BLaER1 treated with 17β-estradiol and CSF1 and Interleukin-3, amounts not matched to agents 10 nM and 100 nM (cell line): ENCODE results near the gene RAPGEFL1.
"Not testable (repeated sequence)": the region's sequence is repeated elsewhere in the genome, so short reads cannot be mapped to it uniquely, and the experiment has no call there.

ENCODE experiments used
- H3K27ac ChIP-seq, 11 experiments: shearing (Covaris generic); formaldehyde crosslinking; 2 replicates each; pipeline ENCODE4 v1.8.1; 2022
- H3K27me3 ChIP-seq, 11 experiments: shearing (Covaris generic); formaldehyde crosslinking; 2 replicates each; pipeline ENCODE4 v1.8.1; 2022
- H3K36me3 ChIP-seq, 11 experiments: shearing (Covaris generic); formaldehyde crosslinking; 2 replicates each; pipeline ENCODE4 v1.8.1; 2022
- H3K4me1 ChIP-seq, 10 experiments: shearing (Covaris generic); formaldehyde crosslinking; 2 replicates each; pipeline ENCODE4 v1.8.1; 2022
- H3K4me2 ChIP-seq, 11 experiments: shearing (Covaris generic); formaldehyde crosslinking; 2 replicates each; pipeline ENCODE4 v1.8.1; 2022
- H3K4me3 ChIP-seq, 10 experiments: shearing (Covaris generic); formaldehyde crosslinking; 2 replicates each; pipeline ENCODE4 v1.8.1; 2022
- H3K9ac ChIP-seq, 11 experiments: shearing (Covaris generic); formaldehyde crosslinking; 2 replicates each; pipeline ENCODE4 v1.8.1; 2022
- H3K9me3 ChIP-seq, 11 experiments: shearing (Covaris generic); formaldehyde crosslinking; replicated peaks in 1 of 11; 2 replicates each; pipeline ENCODE4 v1.8.1; 2022
- H4K20me1 ChIP-seq, 11 experiments: shearing (Covaris generic); formaldehyde crosslinking; 2 replicates each; pipeline ENCODE4 v1.8.1; 2022
- Cebpa-rat ChIP-seq, 11 experiments: shearing (Covaris generic); IDR thresholded peaks; 2 replicates each; pipeline ENCODE4 v1.8.1; 2022

The RAPGEFL1 gene

DNA sequence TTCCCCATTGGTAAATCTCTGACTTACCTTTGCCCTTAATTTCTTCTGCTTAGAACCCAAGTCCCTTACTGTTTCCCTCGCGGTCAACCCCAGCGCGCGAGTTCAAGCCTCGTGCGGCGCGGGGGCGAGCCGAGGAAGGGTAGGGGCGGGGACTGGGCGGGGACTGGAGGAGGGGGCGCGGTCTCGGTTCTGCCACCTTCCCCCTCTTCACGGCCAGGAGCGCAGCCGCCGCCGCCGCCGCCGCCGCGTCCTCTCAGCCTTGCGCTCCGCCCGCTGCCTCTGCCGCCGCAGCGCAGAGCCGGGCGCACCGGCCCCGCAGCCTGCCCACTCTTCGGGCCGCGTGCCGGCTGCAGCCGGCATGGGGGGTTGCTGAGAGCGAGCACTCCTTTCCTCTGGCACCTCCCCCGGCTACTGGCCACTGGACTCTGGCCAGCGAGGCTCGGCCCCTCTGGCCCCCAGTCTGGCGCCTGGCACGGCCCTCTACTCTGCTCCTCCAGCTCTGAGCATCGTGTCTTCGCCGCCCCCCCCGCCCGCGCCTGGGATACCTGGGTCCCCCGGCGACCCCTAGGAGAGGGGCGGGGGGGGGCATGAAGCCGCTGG is at the start of gene RAPGEFL1:
Gene RAPGEFL1, plus strand, starts transcription at position 196 of the 600 bp plus-strand sequence. Its CDS starts 392 bp downstream, at position 588.
- no peak for TF ChIP-seq Cebpa-rat (IDR thresholded peaks at IDR 0.05)
- peaks cover 0 to 57% (median 15%) of the 10 kb centered on the region in 11 experiments; a peak in 13 of 22 replicates for H4K20me1 ChIP-seq
- H3K36me3 ChIP-seq, result peaks cover 30 to 47% (median 42%) of the 10 kb centered on the region in 11 experiments
- H3K9me3 ChIP-seq, result no peaks in the 10 kb centered on the region
- H3K27ac ChIP-seq, result peak within 1 kb of the TSS in 9 of 11 experiments; percentile 32 to 64 (median 58); a peak in 12 of 22 replicates
- peak within 1 kb of the TSS; percentile 64 to 82 (median 75); a peak in 21 of 22 replicates for H3K9ac ChIP-seq
- peak within 1 kb of the TSS; percentile 96 to 100 (median 99) for H3K4me2 ChIP-seq
- peaks cover 0 to 9% (median 0%) of the 10 kb centered on the region in 11 experiments; a peak in 3 of 22 replicates for H3K27me3 ChIP-seq
- peak within 1 kb of the TSS; percentile 59 to 73 (median 63) for H3K4me3 ChIP-seq
- H3K4me1 ChIP-seq, result peaks cover 42 to 55% (median 47%) of the 10 kb centered on the region in 10 experiments

- no peaks in the 10 kb centered on the region for H3K9me3 ChIP-seq
- no peak overlapping the region for H3K9ac ChIP-seq
- peaks cover 10 to 59% (median 20%) of the 10 kb centered on the region in 11 experiments for H4K20me1 ChIP-seq
- no peak overlapping the region for H3K27ac ChIP-seq
- H3K36me3 ChIP-seq, result peaks cover 91 to 99% (median 94%) of the 10 kb centered on the region in 11 experiments
- H3K4me2 ChIP-seq, result peak overlapping the region in 3 of 11 experiments; percentile 53 to 65 (median 58); a peak in 4 of 22 replicates
- H3K27me3 ChIP-seq, result no peaks in the 10 kb centered on the region
- TF ChIP-seq Cebpa-rat (IDR thresholded peaks at IDR 0.05), result no peak
- H3K4me3 ChIP-seq, result no peak overlapping the region
- peaks cover 10 to 47% (median 29%) of the 10 kb centered on the region in 10 experiments for H3K4me1 ChIP-seq
These were observed 47.8 kb upstream of the RAPGEFL1 start for GRCh38 chr17:40129498-40129897.

GRCh38 chr17:40130352-40131042 is 46.8 kb upstream of the RAPGEFL1 start:
- H3K27me3 ChIP-seq, result no peaks in the 10 kb centered on the region

DNA sequence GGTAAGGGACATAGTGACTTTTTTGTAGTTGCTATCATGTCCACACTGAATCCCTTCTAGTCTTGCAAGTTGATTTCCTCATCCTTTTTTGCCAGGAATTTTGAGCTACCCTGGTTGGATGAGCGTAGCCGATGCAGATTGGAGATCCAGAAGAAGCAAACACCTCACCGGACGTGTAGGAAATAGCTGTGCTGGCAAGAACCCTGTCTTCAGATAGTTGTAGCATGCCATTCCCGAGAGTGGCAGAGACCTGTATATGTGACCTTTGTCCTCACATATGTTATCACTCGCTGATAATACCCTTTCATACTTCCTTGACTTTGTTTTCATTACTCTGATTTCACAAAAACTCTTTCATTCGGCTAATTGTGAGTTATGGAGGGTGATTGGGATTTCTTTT is 43.1 kb upstream of the RAPGEFL1 start:
- Histone ChIP-seq H4K20me1 (peaks cover 0 to 39% (median 0%) of the 10 kb centered on the region in 11 experiments; a peak in 4 of 22 replicates), H3K27ac (no peak overlapping the region), H3K4me2 (no peak overlapping the region), H3K27me3 (no peaks in the 10 kb centered on the region), H3K9me3 (no peaks in the 10 kb centered on the region), H3K36me3 (peaks cover 79 to 94% (median 89%) of the 10 kb centered on the region in 11 experiments), H3K4me1 (peaks cover 4 to 52% (median 22%) of the 10 kb centered on the region in 10 experiments), H3K9ac (no peak overlapping the region), H3K4me3 (no peak overlapping the region)
- no peak for TF ChIP-seq Cebpa-rat (IDR thresholded peaks at IDR 0.05)

More at GRCh38 chr17:40130352-40131042, 46.8 kb upstream of the RAPGEFL1 start:
- peak overlapping the region in 10 of 11 experiments; percentile 24 to 63 (median 44); a peak in 17 of 22 replicates for H3K27ac ChIP-seq
- peak in 3 of 11 experiments; percentile 14 to 30 (median 16); a peak in 1 of 22 replicates for TF ChIP-seq Cebpa-rat (IDR thresholded peaks at IDR 0.05)
- peaks cover 100% of the 10 kb centered on the region in 11 experiments for H3K36me3 ChIP-seq
- peaks cover under 1 to 43% (median 21%) of the 10 kb centered on the region in 10 experiments; a peak in 19 of 20 replicates for H3K4me1 ChIP-seq
- no peak overlapping the region for H3K4me3 ChIP-seq
- H3K4me2 ChIP-seq, result peak overlapping the region in 8 of 11 experiments; percentile 15 to 65 (median 51); a peak in 13 of 22 replicates
- peaks cover 3 to 56% (median 14%) of the 10 kb centered on the region in 11 experiments; a peak in 19 of 22 replicates for H4K20me1 ChIP-seq
- H3K9me3 ChIP-seq, result no peaks in the 10 kb centered on the region
- peak overlapping the region in 1 of 11 experiments; percentile 1; a peak in 1 of 22 replicates for H3K9ac ChIP-seq

- H3K9ac ChIP-seq, result peak overlapping the region in 1 of 11 experiments; percentile 1; a peak in 2 of 22 replicates
- no peaks in the 10 kb centered on the region for H3K27me3 ChIP-seq
- peak overlapping the region in 2 of 11 experiments; percentile 1 to 8; a peak in 2 of 22 replicates for H3K27ac ChIP-seq
- H3K4me2 ChIP-seq, result no peak overlapping the region
- peaks cover 0 to 32% (median 0%) of the 10 kb centered on the region in 11 experiments; a peak in 3 of 22 replicates for H4K20me1 ChIP-seq
- H3K36me3 ChIP-seq, result peaks cover 62 to 78% (median 72%) of the 10 kb centered on the region in 11 experiments
- no peak for TF ChIP-seq Cebpa-rat (IDR thresholded peaks at IDR 0.05)
- no peak overlapping the region for H3K4me3 ChIP-seq
- H3K9me3 ChIP-seq, result no peaks in the 10 kb centered on the region
- peaks cover 10 to 42% (median 16%) of the 10 kb centered on the region in 10 experiments for H3K4me1 ChIP-seq
These were observed 41.5 kb upstream of the RAPGEFL1 start for GRCh38 chr17:40135817-40136216.

GRCh38 chr17:40139566-40140058 is 37.7 kb upstream of the RAPGEFL1 start:
- TF ChIP-seq Cebpa-rat (IDR thresholded peaks at IDR 0.05), result no peak
- Histone ChIP-seq H3K27me3 (no peaks in the 10 kb centered on the region), H3K9ac (peak overlapping the region; percentile 92 to 98 (median 97)), H4K20me1 (peaks cover 0 to 18% (median 0%) of the 10 kb centered on the region in 11 experiments; a peak in 3 of 22 replicates), H3K9me3 (no peaks in the 10 kb centered on the region), H3K4me2 (peak overlapping the region; percentile 84 to 96 (median 90)), H3K36me3 (peaks cover 55 to 75% (median 67%) of the 10 kb centered on the region in 11 experiments), H3K27ac (peak overlapping the region; percentile 69 to 98 (median 96)), H3K4me1 (peaks cover 22 to 48% (median 25%) of the 10 kb centered on the region in 10 experiments), H3K4me3 (peak overlapping the region; percentile 55 to 88 (median 70))

GRCh38 chr17:40143166-40143565 is 34.1 kb upstream of the RAPGEFL1 start:
- peaks cover 22 to 34% (median 25%) of the 10 kb centered on the region in 10 experiments for H3K4me1 ChIP-seq
- H3K4me3 ChIP-seq, H3K9me3 ChIP-seq, H3K27me3 ChIP-seq, H3K9ac ChIP-seq, H3K4me2 ChIP-seq, H3K27ac ChIP-seq: not testable (repeated sequence)
- peaks cover 63 to 75% (median 70%) of the 10 kb centered on the region in 11 experiments for H3K36me3 ChIP-seq
- H4K20me1 ChIP-seq, result peaks cover 4 to 45% (median 20%) of the 10 kb centered on the region in 11 experiments; a peak in 16 of 22 replicates

- Histone ChIP-seq H4K20me1 (peaks cover 20 to 68% (median 41%) of the 10 kb centered on the region in 11 experiments; a peak in 17 of 22 replicates), H3K27ac (no peak overlapping the region), H3K9me3 (no peaks in the 10 kb centered on the region), H3K9ac (no peak overlapping the region), H3K4me1 (peaks cover 17 to 26% (median 24%) of the 10 kb centered on the region in 10 experiments), H3K4me2 (no peak overlapping the region), H3K36me3 (peaks cover 84 to 94% (median 91%) of the 10 kb centered on the region in 11 experiments), H3K27me3 (no peaks in the 10 kb centered on the region), H3K4me3 (no peak overlapping the region)
- no peak for TF ChIP-seq Cebpa-rat (IDR thresholded peaks at IDR 0.05)
These were observed 31.8 kb upstream of the RAPGEFL1 start for GRCh38 chr17:40145476-40145875.
